Effector CD4-positive, alpha-beta T cell (primary cell): ENCODE data around the gene RAD51B.

Experiments used
- DNase-seq: peaks from one replicate; pipeline ENCODE4 v3.0.0-alpha.2; 2020

Gene RAD51B

GRCh38 chr14:68124979-68125731 lies 305.6 kb downstream of the RAD51B start:
- no peak for DNase-seq

- DNase-seq: no peak
These were observed 307.6 kb downstream of the RAD51B start for GRCh38 chr14:68127166-68127565.

- no peak for DNase-seq
These were observed 312.3 kb downstream of the RAD51B start for GRCh38 chr14:68131907-68132306.

GRCh38 chr14:68132563-68133121 lies 313.1 kb downstream of the RAD51B start:
- no peak for DNase-seq

- no peak for DNase-seq
These were observed 314.3 kb downstream of the RAD51B start for GRCh38 chr14:68133856-68134255.

GRCh38 chr14:68135028-68135427 lies 315.4 kb downstream of the RAD51B start:
- DNase-seq: no peak

- no peak for DNase-seq
These were observed 316.0 kb downstream of the RAD51B start for GRCh38 chr14:68135566-68135965.

- no peak for DNase-seq
These were observed 318.4 kb downstream of the RAD51B start for GRCh38 chr14:68137704-68138619.

- no peak for DNase-seq
These were observed 320.0 kb downstream of the RAD51B start for GRCh38 chr14:68139431-68140075.

- DNase-seq: no peak
These were observed 320.6 kb downstream of the RAD51B start for GRCh38 chr14:68140076-68140741.

- DNase-seq: no peak
These were observed 321.2 kb downstream of the RAD51B start for GRCh38 chr14:68140806-68141205.

- no peak for DNase-seq
These were observed 321.9 kb downstream of the RAD51B start for GRCh38 chr14:68141281-68142088.

- DNase-seq: no peak
These were observed 323.8 kb downstream of the RAD51B start for GRCh38 chr14:68143341-68143841.

GRCh38 chr14:68144051-68144681 lies 324.6 kb downstream of the RAD51B start:
- no peak for DNase-seq

GRCh38 chr14:68145036-68145435 lies 325.5 kb downstream of the RAD51B start:
- DNase-seq: no peak

GRCh38 chr14:68145539-68145938 lies 326.0 kb downstream of the RAD51B start:
- no peak for DNase-seq

- DNase-seq: no peak
These were observed 327.2 kb downstream of the RAD51B start for GRCh38 chr14:68146818-68147217.

- no peak for DNase-seq
These were observed 327.7 kb downstream of the RAD51B start for GRCh38 chr14:68147303-68147702.

GRCh38 chr14:68148276-68148675 lies 328.7 kb downstream of the RAD51B start:
- no peak for DNase-seq

- no peak for DNase-seq
These were observed 329.2 kb downstream of the RAD51B start for GRCh38 chr14:68148763-68149162.

GRCh38 chr14:68153275-68153674 lies 333.7 kb downstream of the RAD51B start:
- no peak for DNase-seq
